Loucy (cell line): ENCODE data around the gene RAB14.

Experiments
- EZH2phosphoT487 ChIP-seq: fragments of 200-600 bp; IDR thresholded peaks from 2 replicates; pipeline ENCODE4 v1.6.1; 2018; ENCODE audit warnings: antibody characterized with exemption, mild to moderate bottlenecking, moderate library complexity, borderline replicate concordance
- TF ChIP-seq, protein P1 (sequence below): fragments of 200-600 bp; sonication (generic); conservative IDR thresholded peaks from 2 replicates; pipeline ENCODE4 v1.5.1; 2014; ENCODE audit warnings: mild to moderate bottlenecking, antibody characterized with exemption, low read length

GRCh38 chr9:121183666-121184423 lies 17.8 kb downstream of the RAB14 start:
- TF ChIP-seq EZH2phosphoT487: no peak
- TF ChIP-seq, protein P1, sequence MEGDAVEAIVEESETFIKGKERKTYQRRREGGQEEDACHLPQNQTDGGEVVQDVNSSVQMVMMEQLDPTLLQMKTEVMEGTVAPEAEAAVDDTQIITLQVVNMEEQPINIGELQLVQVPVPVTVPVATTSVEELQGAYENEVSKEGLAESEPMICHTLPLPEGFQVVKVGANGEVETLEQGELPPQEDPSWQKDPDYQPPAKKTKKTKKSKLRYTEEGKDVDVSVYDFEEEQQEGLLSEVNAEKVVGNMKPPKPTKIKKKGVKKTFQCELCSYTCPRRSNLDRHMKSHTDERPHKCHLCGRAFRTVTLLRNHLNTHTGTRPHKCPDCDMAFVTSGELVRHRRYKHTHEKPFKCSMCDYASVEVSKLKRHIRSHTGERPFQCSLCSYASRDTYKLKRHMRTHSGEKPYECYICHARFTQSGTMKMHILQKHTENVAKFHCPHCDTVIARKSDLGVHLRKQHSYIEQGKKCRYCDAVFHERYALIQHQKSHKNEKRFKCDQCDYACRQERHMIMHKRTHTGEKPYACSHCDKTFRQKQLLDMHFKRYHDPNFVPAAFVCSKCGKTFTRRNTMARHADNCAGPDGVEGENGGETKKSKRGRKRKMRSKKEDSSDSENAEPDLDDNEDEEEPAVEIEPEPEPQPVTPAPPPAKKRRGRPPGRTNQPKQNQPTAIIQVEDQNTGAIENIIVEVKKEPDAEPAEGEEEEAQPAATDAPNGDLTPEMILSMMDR: no peak
